ENCODE measurements around the gene DNM1. TPM values are rescaled to one million over a fixed set of nuclear protein-coding genes. Genes with fewer than 3 reads are reported as not detected.
"Not testable (repeated sequence)": the region's sequence is repeated elsewhere in the genome, so short reads cannot be mapped to it uniquely, and the experiment has no call there.

The DNM1 gene
- polyA plus RNA-seq, 4 donors = 58.1 to 246 (median 139) TPM

DNA sequence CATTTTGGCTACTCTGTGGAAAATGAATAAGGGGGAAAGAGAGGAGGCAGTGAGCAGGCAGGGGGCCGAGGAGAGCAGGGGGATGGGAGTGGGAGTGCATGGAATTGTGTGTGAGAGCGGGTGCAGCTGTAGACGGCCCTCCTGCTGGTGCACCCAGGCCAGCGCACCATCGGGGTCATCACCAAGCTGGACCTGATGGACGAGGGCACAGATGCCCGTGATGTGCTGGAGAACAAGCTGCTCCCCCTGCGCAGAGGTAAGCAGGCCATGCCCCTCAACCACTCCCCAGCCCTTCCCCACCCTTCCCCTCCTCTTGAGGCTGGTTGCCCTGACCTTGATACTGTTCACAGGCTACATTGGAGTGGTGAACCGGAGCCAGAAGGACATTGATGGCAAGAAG, 16.7 kb downstream of the DNM1 start:
- DNase-seq (ENCODE audit: low read depth in 4 of 4, low spot score in 2 of 4) = no peak

- no peak for DNase-seq (ENCODE audit: low read depth in 4 of 4, low spot score in 2 of 4)
These were observed 18.8 kb downstream of the DNM1 start for GRCh38 chr9:128222026-128222425.

GRCh38 chr9:128222880-128223670, 19.9 kb downstream of the DNM1 start:
- DNase-seq (ENCODE audit: low read depth in 4 of 4, low spot score in 2 of 4) = no peak

- no peak for DNase-seq (ENCODE audit: low read depth in 4 of 4, low spot score in 2 of 4)
These were observed 21.7 kb downstream of the DNM1 start for GRCh38 chr9:128224877-128225276.

GRCh38 chr9:128225770-128226411, 22.7 kb downstream of the DNM1 start:
- no peak for DNase-seq (ENCODE audit: low read depth in 4 of 4, low spot score in 2 of 4)

GRCh38 chr9:128226412-128226801, 23.2 kb downstream of the DNM1 start:
- DNase-seq (ENCODE audit: low read depth in 4 of 4, low spot score in 2 of 4) = no peak

DNA sequence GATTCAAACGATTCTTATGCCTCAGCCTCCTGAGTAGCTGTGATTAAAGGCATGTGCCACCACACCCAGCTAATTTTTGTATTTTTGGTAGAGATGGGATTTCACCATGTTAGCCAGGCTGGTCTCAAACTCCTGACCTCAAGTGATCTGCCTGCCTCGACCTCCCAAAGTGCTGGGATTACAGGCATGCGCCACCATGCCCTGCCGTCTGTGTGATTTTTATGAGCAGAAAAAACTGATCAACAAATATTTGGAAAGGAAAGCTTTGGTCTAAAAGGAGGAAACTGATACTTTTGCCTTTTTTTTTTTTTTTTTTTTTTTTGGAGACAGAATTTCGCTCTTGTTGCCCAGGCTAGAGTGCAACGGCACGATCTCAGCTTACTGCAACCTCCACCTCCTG, 27.7 kb downstream of the DNM1 start:
- not testable (repeated sequence) for DNase-seq (ENCODE audit: low read depth in 4 of 4, low spot score in 2 of 4)

GRCh38 chr9:128231638-128232527, 28.7 kb downstream of the DNM1 start:
- no peak for DNase-seq (ENCODE audit: low read depth in 4 of 4, low spot score in 2 of 4)

DNA sequence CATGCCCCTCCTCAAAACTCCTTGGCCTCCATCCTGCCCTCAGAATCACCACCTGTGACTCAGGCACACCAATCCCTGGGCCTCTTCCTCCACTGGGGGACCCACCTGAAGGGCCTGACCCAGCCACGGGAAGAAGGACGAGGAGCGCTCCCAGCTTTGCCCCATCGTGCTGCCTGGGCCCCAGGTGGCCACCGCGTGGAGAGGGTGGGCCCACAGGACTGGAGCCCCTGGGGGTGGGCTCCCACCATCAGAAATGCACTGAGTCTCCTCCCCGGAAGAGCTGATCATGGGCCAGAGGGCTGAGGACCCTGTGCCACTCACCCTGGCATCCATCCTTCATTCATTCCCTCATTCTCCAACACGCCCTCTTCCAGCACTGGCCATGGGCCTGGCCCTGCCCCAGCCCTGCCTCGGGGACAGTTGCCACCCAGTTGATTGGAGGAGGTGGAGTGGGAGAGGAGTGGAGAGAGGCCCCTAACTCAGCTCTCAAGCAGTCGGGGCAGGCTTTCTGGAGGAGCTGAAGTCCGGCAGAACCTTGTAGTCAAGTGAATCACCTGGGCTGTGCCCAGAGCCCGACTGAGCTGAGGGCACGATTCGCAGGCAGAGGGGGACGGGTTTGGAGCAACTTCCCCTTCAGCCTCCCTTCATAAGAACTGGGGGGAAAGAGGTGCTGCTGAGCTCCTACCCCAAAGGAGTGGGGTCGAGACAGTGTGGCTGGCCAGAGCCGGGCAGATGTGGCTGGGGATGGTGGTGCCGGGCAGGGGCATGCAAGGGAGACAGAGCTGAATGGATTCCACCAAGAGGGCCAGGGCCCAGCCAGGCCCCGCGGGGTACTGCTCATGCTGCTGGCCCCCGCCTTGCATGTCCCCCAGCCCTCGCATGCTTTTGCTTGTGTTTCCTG, 29.6 kb downstream of the DNM1 start:
- no peak for DNase-seq (ENCODE audit: low read depth in 4 of 4, low spot score in 2 of 4)

DNA sequence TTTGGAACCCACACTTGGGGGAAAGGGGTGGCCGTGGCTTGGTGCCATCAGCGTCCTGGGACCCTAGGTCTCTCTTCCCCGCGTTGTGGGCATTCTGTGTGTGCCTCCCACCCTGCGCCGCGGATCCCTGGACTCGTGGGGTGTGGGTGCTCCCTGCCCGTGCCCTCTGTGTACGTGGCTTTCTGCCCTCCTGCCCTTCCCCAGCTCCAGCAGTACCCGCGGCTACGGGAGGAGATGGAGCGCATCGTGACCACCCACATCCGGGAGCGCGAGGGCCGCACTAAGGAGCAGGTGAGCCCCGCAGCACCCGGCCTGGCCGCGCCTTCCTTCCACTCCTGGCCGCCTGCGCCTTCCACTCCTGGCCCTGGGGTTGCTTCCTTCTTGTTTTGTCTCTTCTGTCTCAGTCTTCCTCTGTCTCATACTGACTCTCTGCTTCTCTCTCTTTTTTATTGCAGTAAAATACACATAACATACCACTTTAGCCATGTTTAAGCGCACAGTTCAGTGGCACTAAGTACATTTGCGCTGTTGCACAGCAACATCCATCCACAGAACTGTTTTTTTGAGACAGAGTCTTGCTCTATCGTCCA, 30.7 kb downstream of the DNM1 start:
- DNase-seq (ENCODE audit: low read depth in 4 of 4, low spot score in 2 of 4) = no peak

DNA sequence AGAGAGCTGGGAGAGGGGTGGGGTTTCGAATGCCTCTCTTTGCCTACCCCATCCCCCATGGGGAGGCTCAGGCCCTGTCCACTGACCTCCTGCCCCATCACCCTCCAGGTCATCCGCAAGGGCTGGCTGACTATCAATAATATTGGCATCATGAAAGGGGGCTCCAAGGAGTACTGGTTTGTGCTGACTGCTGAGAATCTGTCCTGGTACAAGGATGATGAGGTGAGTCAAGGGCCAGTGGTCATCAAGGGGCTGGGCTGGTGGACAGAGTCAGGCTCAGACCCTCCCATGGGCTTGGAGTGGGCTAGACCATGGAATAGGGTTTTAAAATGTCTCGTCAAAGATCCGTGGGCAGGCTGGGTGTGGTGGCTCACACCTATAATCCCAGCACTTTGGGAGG, 38.9 kb downstream of the DNM1 start:
- DNase-seq (ENCODE audit: low read depth in 4 of 4, low spot score in 2 of 4) = no peak

DNA sequence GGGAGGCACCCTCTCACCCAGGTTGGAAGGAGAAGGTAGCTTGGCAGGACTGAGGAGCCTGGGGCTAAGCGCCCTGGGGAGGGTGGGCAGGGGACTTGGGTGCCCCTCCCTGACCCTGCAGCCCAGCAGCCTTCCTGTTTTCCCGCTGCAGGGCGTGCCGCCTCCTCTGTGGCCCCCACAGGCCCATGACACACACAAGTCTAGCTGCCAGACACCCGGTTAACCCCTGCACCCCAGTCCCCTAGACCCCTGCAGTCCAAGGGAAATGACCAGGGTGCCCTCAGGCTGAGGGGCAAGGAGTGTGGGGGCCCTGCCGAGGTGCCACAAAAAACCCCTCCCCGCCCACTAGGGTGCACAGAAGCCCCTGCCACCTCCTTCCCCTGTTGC, 39.6 kb downstream of the DNM1 start:
- DNase-seq (ENCODE audit: low read depth in 4 of 4, low spot score in 2 of 4) = no peak

GRCh38 chr9:128243215-128244018, 40.2 kb downstream of the DNM1 start:
- no peak for DNase-seq (ENCODE audit: low read depth in 4 of 4, low spot score in 2 of 4)

DNA sequence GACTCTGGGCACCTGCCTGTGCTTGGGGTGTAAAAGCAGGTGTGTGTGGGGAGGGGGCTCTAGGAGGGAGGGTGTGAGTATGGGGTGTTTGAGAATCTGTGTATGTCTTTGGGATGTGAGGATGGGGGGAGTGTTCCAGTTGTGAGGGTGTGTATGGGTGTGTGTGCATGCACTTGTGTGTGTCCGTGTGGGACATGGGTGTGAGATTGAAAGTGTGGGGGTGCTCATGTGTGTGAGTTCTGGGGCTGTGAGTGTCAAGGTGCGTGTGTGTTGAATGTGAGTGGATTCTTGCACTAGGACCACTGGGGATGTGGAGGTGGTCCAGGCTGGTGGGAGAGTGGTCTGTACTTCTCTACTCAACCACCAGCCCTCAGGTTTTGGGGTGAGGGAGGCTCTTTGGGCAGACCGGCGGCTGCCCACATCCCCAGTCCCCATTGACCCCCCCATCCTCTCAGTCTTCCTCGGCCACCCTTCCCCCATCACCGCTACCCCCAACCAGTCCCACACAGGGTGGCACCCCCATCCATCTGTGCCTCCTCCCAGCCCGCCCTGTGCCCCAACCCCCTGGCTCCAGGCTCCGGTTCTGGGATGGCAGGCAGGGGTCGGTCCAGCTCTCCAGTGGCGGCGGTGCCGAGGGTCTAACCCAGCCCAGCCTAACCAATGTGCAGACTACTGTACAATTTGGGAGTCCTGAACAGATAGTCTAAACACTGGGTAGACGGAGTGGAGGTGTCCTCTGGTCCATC, 41.1 kb downstream of the DNM1 start:
- DNase-seq (ENCODE audit: low read depth in 4 of 4, low spot score in 2 of 4) = no peak

GRCh38 chr9:128244837-128245231, 41.7 kb downstream of the DNM1 start:
- DNase-seq (ENCODE audit: low read depth in 4 of 4, low spot score in 2 of 4) = peak in 2 of 4 donors; percentile 79 to 87

- DNase-seq (ENCODE audit: low read depth in 4 of 4, low spot score in 2 of 4) = peak in 1 of 4 donors; percentile 76
These were observed 42.4 kb downstream of the DNM1 start for GRCh38 chr9:128245421-128246151.

- DNase-seq (ENCODE audit: low read depth in 4 of 4, low spot score in 2 of 4) = no peak
These were observed 43.3 kb downstream of the DNM1 start for GRCh38 chr9:128246471-128246870.
